SU-DHL-6 (cell line): Measurements from ENCODE around the gene PHLDB1.

ENCODE experiments used
- EZH2phosphoT487 ChIP-seq: fragments of 200-600 bp; sonication (generic), shearing (Covaris generic); conservative IDR thresholded peaks from 2 replicates; pipeline ENCODE4 v1.6.1; 2018; ENCODE audit warnings: mild to moderate bottlenecking, antibody characterized with exemption, low read length, moderate library complexity, mixed read lengths
- TF ChIP-seq, protein P1 (sequence below): fragments of 200-600 bp; sonication (generic); IDR thresholded peaks from one replicate; pipeline ENCODE4 v1.5.1; 2017; ENCODE audit warnings: antibody characterized with exemption, mild to moderate bottlenecking, low read length, moderate library complexity; ENCODE audit not compliant: insufficient read depth, poor library complexity, severe bottlenecking

DNA sequence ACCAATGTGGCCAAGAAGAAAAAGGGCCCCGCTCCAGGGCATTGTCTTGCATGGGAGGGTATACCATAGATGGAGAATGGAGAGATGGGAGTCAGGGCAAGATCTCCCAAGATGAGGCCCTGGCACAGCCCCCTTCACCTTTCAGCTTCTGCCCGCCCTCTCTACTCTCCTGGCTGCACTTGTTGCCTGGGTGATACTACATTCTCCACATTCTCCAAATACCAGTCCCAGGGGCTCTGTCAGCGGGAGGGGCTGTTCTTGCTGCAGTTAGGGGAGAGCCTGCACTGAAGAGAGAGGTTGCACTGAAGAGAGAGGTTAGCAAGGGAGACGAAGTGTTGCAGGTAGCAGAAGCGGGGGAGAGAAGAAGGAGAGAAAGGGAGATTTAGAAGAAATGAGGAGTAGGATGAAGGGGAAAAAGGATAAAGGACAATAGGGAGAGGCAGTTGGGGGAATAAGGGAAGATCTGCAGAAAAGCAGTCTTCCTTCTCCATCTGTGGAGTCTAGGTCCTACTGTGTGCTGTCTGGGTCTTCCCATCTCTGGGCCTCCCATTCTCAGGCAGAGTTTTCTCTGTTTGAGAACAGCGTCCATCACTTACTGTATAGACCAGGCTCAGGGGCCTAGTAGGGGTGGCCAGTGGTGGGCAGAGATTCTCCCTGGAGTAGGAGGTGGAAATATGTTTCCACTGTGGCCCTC, 8.0 kb downstream of the PHLDB1 start:
- TF ChIP-seq, protein P1, sequence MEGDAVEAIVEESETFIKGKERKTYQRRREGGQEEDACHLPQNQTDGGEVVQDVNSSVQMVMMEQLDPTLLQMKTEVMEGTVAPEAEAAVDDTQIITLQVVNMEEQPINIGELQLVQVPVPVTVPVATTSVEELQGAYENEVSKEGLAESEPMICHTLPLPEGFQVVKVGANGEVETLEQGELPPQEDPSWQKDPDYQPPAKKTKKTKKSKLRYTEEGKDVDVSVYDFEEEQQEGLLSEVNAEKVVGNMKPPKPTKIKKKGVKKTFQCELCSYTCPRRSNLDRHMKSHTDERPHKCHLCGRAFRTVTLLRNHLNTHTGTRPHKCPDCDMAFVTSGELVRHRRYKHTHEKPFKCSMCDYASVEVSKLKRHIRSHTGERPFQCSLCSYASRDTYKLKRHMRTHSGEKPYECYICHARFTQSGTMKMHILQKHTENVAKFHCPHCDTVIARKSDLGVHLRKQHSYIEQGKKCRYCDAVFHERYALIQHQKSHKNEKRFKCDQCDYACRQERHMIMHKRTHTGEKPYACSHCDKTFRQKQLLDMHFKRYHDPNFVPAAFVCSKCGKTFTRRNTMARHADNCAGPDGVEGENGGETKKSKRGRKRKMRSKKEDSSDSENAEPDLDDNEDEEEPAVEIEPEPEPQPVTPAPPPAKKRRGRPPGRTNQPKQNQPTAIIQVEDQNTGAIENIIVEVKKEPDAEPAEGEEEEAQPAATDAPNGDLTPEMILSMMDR: no peak
- no peak for TF ChIP-seq EZH2phosphoT487
